Measurements from ENCODE around the gene ALKBH8.

DNA sequence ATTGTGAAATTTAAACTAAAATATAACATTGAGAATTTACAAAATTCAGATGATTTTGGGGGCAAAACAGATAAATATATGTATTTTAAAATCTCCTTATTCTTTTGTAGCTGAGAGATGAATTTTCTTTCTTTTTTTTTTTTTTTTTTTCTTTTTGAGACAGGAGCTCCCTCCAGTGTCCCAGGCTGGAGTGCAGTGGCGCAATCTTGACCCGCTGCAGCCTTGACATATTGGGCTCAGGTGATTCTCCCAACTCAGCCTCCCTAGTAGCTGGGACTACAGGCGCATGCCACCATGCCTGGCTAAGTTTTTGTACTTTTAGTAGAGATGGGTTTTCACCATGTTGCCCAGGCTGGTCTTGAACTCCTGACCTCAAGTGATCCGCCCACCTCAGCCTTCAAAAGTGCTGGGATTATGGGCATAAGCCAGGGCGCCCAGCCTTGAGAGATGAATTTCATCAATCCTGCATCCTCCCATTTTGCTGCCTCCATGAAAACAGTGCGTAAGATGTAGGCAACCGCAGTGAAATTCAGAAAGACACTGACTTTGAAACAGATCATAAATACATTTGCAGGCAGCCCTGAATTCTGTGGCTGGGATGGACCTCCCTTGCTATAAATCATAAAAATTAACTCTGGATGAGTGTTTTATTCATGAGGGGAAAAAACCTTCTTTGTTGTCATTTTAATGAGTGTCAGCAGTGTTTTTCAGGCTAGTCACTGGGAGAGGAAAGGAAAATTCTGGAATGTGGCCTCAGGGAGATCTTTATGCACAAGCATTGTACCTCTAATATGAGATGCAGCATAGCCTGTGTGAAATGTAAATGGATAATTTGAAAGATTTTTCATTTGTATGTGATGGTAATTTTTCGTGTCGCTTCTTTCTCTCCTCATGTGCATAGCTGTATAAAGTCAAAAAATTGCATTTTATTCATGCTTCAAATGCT lies 39.8 kb upstream of the ALKBH8 start:
- no peak for TF ChIP-seq POLR2A (IDR thresholded peaks at IDR 0.05)
- TF ChIP-seq, protein P1, sequence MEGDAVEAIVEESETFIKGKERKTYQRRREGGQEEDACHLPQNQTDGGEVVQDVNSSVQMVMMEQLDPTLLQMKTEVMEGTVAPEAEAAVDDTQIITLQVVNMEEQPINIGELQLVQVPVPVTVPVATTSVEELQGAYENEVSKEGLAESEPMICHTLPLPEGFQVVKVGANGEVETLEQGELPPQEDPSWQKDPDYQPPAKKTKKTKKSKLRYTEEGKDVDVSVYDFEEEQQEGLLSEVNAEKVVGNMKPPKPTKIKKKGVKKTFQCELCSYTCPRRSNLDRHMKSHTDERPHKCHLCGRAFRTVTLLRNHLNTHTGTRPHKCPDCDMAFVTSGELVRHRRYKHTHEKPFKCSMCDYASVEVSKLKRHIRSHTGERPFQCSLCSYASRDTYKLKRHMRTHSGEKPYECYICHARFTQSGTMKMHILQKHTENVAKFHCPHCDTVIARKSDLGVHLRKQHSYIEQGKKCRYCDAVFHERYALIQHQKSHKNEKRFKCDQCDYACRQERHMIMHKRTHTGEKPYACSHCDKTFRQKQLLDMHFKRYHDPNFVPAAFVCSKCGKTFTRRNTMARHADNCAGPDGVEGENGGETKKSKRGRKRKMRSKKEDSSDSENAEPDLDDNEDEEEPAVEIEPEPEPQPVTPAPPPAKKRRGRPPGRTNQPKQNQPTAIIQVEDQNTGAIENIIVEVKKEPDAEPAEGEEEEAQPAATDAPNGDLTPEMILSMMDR (IDR thresholded peaks at IDR 0.05): no peak

Data from thyroid gland (tissue), 4 donors.